ENCODE data around the gene SMARCA2.

DNA sequence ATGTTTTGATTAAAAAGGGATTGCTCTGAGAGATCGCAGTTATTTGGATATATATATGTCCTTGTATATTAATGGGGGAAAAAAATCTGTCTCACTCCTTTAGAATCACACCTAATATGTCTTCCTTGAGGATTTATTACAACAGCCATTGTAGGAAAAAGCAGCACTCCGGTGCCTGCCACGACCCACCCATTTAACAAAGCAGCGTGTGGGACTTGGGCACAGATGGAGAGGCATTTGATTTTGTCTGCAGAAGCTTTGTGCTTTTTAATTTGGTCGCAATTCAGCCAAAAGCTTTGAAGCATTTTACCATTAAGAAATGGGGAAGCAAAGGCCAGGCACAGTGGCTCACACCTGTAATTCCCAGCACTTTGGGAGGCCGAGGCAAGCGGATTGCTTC lies 159.2 kb downstream of the SMARCA2 start:
- TF ChIP-seq POLR2AphosphoS5 (IDR thresholded peaks at IDR 0.05; ENCODE audit: low read depth, low read length), result no peak
- no peak for TF ChIP-seq SPI1 (IDR thresholded peaks at IDR 0.05; ENCODE audit: low read depth, low read length)
- TF ChIP-seq PAX5 (IDR thresholded peaks at IDR 0.05; ENCODE audit: insufficient read depth, low read length, severe bottlenecking), result no peak

Measured in GM12891 (cell line).